ENCODE results near the gene ADAM15. TPM values are rescaled to one million over a fixed set of nuclear protein-coding genes. Genes with fewer than 3 reads are reported as not detected.

The ADAM15 gene
- total RNA-seq, 1 experiment from 2014 or later: 51.8 TPM

DNA sequence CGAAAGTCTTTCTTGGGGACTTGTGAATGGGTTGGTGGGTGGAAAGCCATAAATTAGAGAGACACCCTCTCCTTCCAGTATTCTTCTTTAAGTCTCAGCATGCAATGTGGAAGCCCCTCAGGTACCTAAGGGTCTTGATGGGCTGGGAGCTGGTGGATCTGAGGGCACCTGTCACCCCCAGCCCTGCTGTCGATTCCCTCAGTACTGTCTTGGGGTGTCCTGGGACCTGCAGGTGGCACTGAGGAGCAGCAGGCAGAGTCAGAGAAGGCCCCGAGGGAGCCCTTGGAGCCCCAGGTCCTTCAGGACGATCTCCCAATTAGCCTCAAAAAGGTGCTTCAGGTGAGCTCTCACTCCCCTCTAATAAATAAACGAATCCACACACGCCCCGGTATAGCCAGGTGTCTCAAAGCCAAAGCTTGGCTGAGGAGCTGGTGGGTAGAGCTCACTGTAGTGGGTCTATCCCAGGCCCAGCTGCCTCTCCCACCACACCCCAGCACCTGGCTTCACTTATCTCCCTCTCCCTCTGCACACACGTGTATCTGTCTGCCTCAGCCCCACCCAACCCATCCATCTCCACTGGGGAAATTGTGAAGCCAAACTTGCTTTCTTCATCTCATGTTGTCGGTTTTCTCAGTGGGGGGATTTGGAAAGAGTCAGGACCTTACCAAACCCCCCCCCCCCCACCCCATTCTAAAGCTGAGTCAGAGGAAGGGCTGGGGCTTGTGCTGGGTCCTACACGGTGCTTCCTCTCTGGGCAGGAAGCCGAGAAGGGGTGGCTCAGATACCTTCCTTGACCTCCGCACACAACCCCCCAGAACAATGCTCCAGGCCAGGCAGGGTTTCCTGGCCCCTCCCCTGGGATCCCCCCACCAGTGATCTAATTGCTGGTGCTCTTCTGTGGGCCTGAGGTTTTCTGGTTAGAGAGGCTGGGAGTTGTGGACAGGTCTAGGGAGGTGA lies 1.6 kb downstream of the ADAM15 start:
- DNase-seq (ENCODE audit: low spot score): no peak

DNA sequence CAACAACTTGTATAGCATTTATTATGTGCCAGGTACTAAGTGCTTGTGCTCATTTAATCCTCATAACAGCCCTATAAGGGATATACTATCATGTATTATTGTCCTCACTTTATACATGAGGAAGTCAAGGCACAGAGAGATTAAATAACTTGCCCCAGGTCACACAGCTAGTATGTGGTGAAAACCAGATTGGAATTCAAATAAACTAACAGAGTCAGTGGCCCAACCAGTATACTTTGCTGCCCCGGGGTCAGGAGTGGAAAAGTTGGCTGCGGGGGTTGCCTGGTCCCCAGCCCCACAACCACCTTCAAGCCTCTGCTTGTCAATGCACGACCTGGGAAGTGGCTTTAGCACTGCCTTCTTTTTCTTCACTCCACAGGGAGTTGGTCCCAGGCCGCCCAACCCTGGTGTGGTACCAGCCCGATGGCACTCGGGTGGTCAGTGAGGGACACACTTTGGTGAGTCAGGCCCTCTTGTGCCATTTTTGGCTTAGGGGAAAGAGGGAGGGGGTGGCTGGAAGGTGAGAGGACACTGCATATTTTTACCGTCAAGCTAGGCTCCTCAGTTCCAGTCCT lies 2.5 kb downstream of the ADAM15 start:
- DNase-seq (ENCODE audit: low spot score): no peak

DNA sequence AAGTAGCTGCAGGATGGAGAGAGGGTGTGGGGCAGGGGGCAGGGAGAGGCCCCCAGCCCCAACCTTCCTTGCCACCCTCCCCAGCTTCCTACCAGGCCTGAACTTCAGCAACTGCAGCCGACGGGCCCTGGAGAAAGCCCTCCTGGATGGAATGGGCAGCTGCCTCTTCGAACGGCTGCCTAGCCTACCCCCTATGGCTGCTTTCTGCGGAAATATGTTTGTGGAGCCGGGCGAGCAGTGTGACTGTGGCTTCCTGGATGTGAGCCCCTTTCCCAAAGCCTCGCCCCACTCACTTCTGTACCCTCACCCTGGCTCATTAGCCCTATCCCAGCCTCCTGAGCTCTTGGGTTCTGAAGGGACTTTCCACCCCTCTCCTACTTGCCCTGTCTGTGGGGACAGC lies 6.0 kb downstream of the ADAM15 start:
- DNase-seq (ENCODE audit: low spot score): no peak

GRCh38 chr1:155057788-155058211 lies 6.7 kb downstream of the ADAM15 start:
- no peak for DNase-seq (ENCODE audit: low spot score)

DNA sequence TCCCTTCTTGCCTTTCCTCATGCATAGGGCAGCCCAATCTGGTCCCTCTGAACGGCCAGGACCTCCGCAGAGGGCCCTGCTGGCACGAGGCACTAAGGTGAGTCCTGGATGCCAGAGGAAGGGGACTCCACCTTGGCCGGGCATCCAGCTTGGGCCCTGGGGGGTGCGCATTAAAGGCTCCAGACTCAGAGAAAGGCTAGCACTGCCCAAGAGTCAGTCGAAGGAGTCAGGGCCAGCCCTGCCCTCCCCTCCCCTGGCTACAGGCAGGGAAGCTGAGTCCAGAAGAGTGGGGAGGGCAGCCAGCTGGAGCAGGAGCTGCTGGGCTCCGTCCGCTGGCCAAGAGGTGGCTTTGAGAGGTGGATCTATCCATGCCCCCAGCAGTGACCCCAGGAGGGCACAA lies 9.6 kb downstream of the ADAM15 start:
- DNase-seq (ENCODE audit: low spot score): no peak

DNA sequence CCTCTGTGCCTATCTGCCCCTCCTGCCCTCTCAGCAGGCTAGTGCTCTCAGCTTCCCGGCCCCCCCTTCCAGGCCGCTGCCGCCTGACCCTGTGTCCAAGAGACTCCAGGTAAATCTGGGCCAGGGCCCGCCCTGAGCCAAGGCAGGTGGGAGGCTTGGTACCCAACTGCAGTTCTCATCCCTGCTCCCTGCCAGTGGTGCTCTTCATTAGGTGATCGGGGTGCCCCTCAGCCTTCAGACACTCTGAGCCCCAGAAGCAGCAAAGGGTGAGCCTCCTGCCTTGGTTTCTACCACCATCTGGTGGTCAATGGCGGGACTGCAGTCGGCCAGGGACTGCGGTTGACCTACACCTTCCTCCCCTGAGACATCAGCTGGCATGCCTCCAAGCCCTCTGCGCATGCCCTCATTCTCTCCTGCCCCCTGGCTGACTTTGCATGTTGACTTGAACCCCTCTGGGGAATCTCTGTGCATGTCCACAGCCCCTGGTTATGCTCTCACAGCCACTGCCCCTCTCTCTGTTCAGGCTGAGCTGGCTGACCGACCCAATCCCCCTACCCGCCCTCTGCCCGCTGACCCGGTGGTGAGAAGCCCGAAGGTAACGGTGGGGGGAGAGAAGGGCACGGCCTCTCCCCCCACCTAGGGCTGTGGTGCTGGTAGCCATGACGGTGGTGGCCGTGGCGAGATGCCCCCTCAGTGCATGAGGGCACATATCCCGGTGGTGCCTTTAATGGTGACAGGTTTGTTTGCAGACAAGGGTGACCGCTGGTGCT lies 10.4 kb downstream of the ADAM15 start:
- peak; percentile 81 for DNase-seq (ENCODE audit: low spot score)

GRCh38 chr1:155062151-155062686 lies 11.1 kb downstream of the ADAM15 start:
- DNase-seq (ENCODE audit: low spot score): no peak

DNA sequence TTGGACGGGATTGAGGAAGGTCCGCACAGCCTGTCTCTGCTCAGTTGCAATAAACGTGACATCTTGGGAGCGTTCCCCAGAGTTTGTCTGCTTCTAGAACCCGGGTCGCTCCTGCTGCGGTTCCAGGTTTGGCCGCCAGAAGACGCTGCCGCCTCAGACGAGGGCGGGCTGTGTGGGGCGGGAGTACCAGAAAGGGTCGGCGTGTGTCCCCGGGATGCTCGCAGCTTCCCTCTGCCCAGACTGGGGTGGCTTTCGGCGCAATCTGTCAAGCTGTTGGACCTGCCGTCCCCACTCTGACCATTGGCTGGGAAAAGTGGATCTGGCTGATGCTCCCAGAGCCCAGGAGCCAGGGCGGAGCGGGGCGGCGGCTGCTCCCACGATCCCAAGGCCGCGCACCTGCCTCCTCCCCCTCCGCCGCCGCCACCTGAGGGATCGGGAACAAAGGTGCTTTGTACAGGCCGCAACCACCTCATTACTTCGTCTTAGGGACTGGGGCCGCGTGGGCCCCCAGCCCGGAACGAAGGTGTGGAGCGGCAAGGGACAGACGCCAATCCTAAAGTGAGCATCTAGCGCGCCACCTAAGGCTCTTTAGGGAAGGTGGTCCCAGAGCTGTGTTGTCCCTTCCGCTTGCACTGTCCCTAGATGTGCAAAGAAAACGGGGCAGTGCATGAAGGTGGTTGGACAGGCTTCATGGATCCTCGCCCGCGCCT lies 11.7 kb downstream of the ADAM15 start:
- DNase-seq (ENCODE audit: low spot score): no peak

DNA sequence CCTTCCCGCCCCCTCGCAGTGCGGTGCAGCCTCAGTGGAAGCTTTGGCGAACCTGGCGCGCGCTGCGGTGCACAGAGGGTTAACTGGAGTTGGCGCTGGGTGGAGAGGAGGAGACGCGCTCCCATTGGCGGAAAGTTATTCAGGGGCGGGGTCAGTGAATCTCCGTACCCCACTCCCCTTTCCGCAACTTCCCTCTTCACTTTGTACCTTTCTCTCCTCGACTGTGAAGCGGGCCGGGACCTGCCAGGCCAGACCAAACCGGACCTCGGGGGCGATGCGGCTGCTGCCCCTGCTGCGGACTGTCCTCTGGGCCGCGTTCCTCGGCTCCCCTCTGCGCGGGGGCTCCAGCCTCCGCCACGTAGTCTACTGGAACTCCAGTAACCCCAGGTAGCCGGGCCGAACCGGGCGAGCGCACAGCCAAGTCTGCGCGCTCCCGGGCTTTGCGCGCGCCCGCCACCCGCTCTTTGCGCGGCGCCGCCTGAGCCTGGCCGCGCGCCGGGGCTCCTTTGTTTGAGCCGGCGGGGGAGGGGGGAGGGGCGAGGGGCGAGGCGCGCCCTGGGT lies 12.5 kb downstream of the ADAM15 start, which contains the start of gene EFNA4:
TSS of gene EFNA4 (plus strand) at position 191 of the 561 bp plus-strand sequence. CDS start at position 275, 84 bp downstream.
- peak; percentile 76 for DNase-seq (ENCODE audit: low spot score)

- peak; percentile 42 for DNase-seq (ENCODE audit: low spot score)
Measured at GRCh38 chr1:155064111-155064831, 13.2 kb downstream of the ADAM15 start.

GRCh38 chr1:155064832-155065429 lies 13.8 kb downstream of the ADAM15 start:
- DNase-seq (ENCODE audit: low spot score): no peak

DNA sequence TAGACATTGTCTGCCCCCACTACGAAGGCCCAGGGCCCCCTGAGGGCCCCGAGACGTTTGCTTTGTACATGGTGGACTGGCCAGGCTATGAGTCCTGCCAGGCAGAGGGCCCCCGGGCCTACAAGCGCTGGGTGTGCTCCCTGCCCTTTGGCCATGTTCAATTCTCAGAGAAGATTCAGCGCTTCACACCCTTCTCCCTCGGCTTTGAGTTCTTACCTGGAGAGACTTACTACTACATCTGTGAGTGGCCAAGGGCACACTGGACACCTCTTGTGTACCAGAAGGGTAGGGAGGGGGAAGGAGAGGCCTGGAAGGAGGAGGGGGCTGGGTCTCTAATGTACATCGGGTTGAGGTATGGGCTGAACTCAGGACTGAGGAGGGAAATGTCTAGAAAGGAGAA lies 15.7 kb downstream of the ADAM15 start:
- no peak for DNase-seq (ENCODE audit: low spot score)

DNA sequence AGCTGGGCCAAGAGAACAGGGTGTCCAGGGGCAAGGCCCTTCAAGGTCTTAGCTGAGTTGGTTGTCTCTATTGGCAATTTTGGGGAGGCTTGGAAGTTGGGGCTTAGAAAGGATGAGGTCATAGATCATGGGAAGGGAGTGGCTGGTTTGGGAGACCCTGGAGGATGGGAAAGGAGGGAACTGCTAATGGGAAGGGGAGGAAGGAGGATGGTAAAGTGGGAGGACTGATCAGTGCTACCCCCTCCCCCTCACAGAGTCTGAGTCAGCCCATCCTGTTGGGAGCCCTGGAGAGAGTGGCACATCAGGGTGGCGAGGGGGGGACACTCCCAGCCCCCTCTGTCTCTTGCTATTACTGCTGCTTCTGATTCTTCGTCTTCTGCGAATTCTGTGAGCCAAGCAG lies 17.5 kb downstream of the ADAM15 start:
- DNase-seq (ENCODE audit: low spot score): no peak

GRCh38 chr1:155069551-155070157 lies 18.5 kb downstream of the ADAM15 start:
- no peak for DNase-seq (ENCODE audit: low spot score)

GRCh38 chr1:155070158-155070621 lies 19.1 kb downstream of the ADAM15 start:
- DNase-seq (ENCODE audit: low spot score): no peak

GRCh38 chr1:155070721-155071569 lies 19.8 kb downstream of the ADAM15 start:
- no peak for DNase-seq (ENCODE audit: low spot score)

DNA sequence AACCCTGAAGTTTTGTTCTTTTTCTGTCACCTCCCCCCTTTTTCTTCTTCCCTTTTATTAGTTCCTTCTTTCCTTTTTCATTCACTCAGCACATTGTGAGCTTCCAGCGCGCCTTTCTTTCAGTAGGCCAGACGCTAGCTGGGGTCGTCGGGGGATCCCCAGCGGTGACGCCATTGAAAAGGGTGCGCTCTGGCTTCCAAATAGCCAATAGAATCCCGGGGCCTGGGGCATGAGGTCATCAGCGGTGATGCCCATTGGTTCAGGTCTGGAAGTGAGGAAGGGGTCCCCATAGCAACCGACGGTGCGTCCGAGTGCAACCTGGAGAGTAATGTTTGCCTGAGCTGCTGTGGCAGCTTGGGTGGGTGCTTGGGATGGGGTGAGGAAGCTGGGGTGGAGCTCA lies 20.6 kb downstream of the ADAM15 start:
- DNase-seq (ENCODE audit: low spot score): no peak

- DNase-seq (ENCODE audit: low spot score): no peak
Measured at GRCh38 chr1:155072531-155073289, 21.6 kb downstream of the ADAM15 start.

Data from H4 (cell line).